ENCODE data around the gene CST2. TPM values are rescaled to one million over a fixed set of nuclear protein-coding genes. Genes with fewer than 3 reads are reported as not detected.

Gene CST2, protein sequence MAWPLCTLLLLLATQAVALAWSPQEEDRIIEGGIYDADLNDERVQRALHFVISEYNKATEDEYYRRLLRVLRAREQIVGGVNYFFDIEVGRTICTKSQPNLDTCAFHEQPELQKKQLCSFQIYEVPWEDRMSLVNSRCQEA
- total RNA-seq, result under 1 TPM in 2 of 6 experiments, not detected in 4; 0.50 to 0.80 TPM
- long read RNA-seq, result 0 reads

DNA sequence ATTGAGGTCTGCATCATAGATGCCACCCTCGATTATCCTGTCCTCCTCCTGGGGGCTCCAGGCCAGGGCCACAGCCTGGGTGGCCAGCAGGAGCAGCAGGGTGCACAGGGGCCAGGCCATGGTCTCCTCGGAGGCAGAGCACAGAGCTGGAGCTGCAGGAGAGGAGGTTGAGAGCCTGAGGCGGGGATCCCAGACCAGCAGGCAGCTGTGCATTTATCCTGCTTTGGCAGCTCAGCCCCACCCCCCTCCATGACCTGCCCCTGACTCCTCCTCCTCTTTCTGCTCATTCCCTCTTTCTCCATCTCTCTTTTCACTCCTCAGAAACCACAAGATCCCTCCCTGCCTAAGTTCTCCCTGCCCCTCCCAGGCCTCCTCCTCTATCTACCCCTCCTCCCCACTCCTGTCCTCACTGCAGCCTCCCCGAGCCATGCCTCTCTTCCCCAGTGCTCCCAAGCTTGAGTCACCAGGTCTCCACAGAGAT, at the start of gene CST2:
TSS of gene CST2 (minus strand) at position 189 of the 481 bp plus-strand sequence. CDS start at position 120, 69 bp downstream.
- H3K27ac ChIP-seq, result no peak within 1 kb of the TSS
- no peak within 1 kb of the TSS for H3K4me3 ChIP-seq
- H3K4me1 ChIP-seq, result no peaks in the 10 kb centered on the region
- TF ChIP-seq POLR2A (IDR thresholded peaks at IDR 0.05), result no peak
- TF ChIP-seq, protein P1, sequence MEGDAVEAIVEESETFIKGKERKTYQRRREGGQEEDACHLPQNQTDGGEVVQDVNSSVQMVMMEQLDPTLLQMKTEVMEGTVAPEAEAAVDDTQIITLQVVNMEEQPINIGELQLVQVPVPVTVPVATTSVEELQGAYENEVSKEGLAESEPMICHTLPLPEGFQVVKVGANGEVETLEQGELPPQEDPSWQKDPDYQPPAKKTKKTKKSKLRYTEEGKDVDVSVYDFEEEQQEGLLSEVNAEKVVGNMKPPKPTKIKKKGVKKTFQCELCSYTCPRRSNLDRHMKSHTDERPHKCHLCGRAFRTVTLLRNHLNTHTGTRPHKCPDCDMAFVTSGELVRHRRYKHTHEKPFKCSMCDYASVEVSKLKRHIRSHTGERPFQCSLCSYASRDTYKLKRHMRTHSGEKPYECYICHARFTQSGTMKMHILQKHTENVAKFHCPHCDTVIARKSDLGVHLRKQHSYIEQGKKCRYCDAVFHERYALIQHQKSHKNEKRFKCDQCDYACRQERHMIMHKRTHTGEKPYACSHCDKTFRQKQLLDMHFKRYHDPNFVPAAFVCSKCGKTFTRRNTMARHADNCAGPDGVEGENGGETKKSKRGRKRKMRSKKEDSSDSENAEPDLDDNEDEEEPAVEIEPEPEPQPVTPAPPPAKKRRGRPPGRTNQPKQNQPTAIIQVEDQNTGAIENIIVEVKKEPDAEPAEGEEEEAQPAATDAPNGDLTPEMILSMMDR (IDR thresholded peaks at IDR 0.05), result no peak
- 30% methylated on average over 2 of the region's 4 CpGs for WGBS (ENCODE audit: insufficient coverage, low coverage, low lambda C conversion rate, missing lambda C conversion rate)
- H3K9me3 ChIP-seq, result no peaks in the 10 kb centered on the region
- DNase-seq, result no peak
- H3K27me3 ChIP-seq, result no peaks in the 10 kb centered on the region
- H3K36me3 ChIP-seq, result no peaks in the 10 kb centered on the region
- intact Hi-C loops (cut with DNase I), result no loop called here
- no peak for ATAC-seq

DNA sequence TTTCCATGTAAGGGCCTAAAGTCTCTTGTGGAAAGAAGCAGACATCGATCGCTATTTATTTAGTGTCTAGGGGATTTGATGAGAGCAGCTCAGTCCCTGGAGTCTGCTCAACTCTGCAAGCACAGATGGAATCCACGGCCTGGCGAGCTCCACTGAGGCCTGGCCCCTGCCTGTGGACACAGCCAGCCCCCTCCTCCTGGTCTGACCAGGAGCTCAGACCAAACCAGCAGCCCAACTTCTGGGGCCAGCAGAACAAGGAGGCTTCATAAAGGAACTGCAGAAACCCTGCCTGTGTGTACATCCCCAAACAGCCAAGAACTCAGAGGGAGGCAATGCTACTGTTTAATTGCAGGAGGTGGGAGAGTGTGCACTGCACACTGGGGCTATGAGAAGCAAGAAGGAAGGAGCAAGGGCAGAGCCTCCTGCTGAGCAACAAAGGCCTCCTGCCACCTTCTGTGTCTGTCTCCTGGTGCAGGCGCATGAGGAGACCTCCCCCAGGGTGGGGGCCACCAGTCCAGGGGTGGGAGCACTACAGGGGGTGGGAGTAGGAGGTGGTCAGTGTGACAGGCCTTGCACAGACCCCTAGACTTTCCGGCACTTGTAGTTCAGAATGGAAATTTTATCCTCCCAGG, 49.2 kb upstream of the CST2 start:
- DNase-seq, result no peak
- Histone ChIP-seq H3K27me3 (no peaks in the 10 kb centered on the region), H3K9me3 (no peaks in the 10 kb centered on the region), H3K36me3 (no peaks in the 10 kb centered on the region), H3K27ac (no peak overlapping the region), H3K4me1 (peaks cover 0 to 6% (median 0%) of the 10 kb centered on the region in 4 donors), H3K4me3 (no peak overlapping the region)
- no peak for ATAC-seq
- no peak for TF ChIP-seq POLR2A (IDR thresholded peaks at IDR 0.05)
- TF ChIP-seq, protein P1 (IDR thresholded peaks at IDR 0.05), result no peak
- intact Hi-C loops (cut with DNase I), result no loop called here
- WGBS (ENCODE audit: insufficient coverage, low coverage, low lambda C conversion rate, missing lambda C conversion rate), result 35% methylated on average over 2 of the region's 6 CpGs

DNA sequence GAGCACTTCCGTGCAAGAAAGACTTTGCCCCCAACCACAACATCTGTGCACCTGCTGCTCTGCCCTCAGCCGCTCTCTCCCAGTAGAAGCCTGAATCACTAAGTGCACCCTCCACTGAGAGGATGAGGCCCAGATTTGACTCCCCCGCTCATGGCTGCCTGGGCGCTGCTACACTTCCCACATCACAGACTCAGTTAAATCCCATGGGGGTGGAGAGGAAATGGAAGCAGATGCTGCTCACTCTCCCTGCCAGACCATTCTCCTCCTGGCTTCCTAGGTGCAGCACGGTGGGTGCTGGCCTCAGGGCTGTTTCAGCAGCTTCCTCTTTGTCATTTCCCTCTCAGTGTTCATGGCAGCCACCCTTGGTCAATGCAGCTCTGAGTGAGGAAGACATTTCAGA, 48.2 kb upstream of the CST2 start:
- ATAC-seq (no peak), DNase-seq (no peak)
- Histone ChIP-seq H3K27ac (no peak overlapping the region), H3K36me3 (no peaks in the 10 kb centered on the region), H3K4me1 (no peaks in the 10 kb centered on the region), H3K27me3 (no peaks in the 10 kb centered on the region), H3K9me3 (no peaks in the 10 kb centered on the region), H3K4me3 (no peak overlapping the region)
- 48% methylated on average over 5 of the region's 5 CpGs for WGBS (ENCODE audit: insufficient coverage, low coverage, low lambda C conversion rate, missing lambda C conversion rate)
- TF ChIP-seq POLR2A (IDR thresholded peaks at IDR 0.05), result no peak
- TF ChIP-seq, protein P1 (IDR thresholded peaks at IDR 0.05), result no peak
- intact Hi-C loops (cut with DNase I), result no loop called here

DNA sequence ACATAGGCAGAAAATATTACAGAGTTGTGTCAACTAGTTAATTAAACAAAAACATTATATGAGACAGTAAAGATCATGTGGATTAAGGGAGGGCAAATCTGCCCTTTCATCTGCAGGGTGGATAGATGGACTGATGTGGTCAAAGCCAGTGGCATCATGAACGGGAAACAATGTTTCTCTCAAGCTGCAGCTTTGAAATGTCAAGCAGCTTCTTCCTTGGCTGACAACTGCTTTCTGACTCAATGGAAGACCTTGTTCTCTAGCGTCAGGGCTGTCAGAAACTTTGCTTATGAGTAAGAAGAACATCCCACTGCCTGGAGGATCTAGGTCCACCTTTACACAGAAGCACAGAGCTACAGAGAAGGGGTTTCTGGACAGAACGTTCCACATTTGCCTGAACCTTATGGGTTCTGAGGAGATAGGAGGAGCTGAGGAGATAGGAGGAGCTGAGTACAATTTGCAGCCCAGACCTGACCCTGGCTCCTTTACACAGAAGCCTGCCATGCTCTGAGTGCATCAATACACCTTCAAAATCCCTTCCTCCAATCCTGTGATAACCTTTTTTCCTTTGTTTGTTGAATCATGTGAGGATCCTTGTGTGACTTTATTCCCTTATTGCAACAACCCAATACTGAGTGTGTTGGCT, 47.0 kb upstream of the CST2 start:
- WGBS (ENCODE audit: insufficient coverage, low coverage, low lambda C conversion rate, missing lambda C conversion rate), result 29% methylated on average over 2 of the region's 3 CpGs
- Histone ChIP-seq H3K9me3 (no peaks in the 10 kb centered on the region), H3K36me3 (no peaks in the 10 kb centered on the region), H3K27me3 (no peaks in the 10 kb centered on the region), H3K4me3 (no peak overlapping the region), H3K4me1 (no peaks in the 10 kb centered on the region), H3K27ac (no peak overlapping the region)
- intact Hi-C loops (cut with DNase I), result no loop called here
- TF ChIP-seq, protein P1 (IDR thresholded peaks at IDR 0.05), result no peak
- no peak for ATAC-seq
- no peak for DNase-seq

Measured in right lobe of liver (tissue), 6 donors.